DLD1 (cell line): Measurements from ENCODE around the gene SLC35B4.

Experiments used
- in situ Hi-C: cut with HindIII; loops from 2 replicates; pipeline ENCODE4 v1.10.0; 2017; ENCODE audit warnings: low sequenced_read_pairs

SLC35B4 gene

DNA sequence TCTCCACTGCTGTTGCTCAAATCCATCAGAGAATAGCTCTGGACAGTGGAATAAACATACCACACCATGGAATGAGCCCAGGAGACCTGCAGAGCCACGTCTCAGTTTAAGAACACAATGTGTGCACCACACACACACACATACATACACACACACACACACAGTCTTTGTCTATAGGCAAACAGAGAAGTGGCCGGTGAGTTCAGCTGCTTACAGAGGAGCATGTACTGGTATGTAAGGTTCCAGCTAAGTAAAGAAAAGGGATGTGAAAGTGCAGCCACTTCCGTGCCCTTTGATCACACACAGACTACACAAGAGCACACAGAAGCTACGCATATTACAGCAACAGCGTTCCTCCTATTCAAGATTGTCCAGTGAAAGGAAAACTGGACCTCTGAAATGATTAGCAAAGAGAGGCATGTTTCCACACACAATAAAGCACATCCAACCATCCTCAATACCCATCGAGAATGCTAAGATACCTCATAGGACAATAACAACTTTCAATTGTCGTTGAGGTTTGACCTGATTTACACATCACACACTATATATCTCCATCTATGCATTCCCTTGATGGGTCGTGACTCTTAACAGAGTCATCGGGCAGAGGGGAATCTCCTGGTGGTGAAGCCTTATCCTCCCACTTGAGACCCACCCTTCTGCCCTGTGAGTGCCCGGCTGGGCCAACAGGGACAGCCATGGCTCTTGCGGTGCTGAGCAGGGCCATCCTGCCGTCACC lies 23.6 kb downstream of the SLC35B4 start:
- in situ Hi-C loops = no loop called here

DNA sequence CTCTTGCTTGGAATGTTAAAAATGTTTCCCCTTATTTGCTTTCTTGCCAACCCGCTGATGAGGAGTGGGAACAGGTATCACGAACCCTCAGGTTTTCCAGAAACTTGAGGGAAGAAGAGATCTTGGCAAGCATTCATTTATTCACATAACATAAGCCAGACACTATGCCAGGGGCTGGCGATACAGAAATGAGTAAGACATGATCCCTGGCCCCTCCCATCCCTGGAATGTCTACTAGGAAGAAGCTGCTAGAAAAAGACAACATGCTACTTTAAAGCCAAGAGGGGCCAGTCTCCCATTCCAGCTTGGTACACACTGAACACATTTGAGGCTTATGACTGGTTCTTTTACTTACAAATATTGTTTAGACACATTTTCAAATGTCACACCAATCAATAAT lies 26.4 kb downstream of the SLC35B4 start:
- in situ Hi-C loops = no loop called here

DNA sequence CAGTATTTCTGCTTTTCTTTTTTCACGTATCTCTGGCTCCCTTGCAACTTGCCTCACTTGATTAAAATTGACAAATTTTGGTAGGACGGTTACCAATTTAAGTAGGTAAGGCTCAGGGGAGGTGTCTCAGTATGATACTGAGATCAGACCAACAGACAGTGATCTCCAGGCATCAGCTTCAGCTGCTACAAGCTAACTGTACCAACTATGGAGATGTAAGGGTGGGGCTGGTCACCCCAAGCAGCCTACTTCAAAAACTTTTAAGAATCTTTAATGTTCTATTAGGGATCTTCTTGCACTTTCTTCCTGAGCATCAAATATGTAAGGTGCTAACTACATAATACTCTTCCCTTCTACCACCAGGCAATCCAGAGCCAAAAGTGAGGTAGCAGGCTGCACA lies 26.9 kb downstream of the SLC35B4 start:
- in situ Hi-C loops = no loop called here

DNA sequence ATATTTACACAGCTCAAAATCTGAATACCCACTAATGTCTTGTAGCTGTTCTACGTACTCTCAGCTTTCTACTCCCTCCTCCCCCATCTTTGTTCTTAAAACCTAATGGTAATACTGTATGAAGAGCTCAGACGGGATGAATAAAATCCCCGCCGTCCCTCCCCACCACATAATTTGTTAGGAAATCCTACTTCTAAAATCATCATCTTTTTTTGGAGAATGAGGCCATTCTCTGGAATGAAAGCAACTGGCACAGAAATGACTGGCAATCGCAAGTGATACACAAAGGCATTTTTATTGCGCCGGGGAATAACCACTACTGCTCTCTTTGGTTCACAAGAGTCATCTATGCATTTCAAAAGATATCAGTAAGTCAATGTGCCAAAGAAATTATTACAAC lies 27.3 kb downstream of the SLC35B4 start:
- in situ Hi-C loops = no loop called here

DNA sequence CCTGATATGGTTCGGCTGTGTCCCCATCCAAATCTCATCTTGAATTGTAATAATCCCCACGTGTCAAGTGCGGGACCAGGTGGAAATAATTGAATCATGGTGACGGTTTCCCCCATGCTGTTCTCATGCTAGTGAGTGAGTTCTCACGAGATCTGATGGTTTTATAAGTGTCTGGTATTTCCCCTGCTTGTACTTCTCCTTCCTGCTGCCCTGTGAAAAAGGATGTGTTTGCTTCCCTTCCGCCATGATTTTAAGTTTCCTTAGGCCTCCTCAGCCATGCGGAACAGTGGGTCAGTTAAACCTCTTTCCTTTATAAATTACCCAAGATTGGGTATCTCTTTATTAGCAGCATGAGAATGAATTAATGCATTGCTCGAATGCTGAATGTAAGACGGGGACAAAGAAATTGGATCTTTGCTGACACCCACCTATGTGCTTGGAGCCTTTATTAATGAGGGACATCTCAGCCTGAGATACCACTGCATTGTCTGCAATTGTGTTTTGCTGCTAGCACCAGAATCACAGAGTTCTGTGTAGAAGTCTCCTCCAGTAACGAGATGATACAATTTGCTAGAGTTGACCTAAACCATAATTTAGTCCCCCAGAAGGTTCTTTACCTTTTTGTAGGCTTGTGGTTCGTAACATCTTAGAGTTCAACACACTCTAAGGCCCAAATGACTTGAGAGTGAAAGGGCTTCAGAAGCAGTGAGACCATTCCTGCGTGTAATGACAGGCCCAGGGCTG lies 28.6 kb downstream of the SLC35B4 start:
- in situ Hi-C loops = no loop called here

DNA sequence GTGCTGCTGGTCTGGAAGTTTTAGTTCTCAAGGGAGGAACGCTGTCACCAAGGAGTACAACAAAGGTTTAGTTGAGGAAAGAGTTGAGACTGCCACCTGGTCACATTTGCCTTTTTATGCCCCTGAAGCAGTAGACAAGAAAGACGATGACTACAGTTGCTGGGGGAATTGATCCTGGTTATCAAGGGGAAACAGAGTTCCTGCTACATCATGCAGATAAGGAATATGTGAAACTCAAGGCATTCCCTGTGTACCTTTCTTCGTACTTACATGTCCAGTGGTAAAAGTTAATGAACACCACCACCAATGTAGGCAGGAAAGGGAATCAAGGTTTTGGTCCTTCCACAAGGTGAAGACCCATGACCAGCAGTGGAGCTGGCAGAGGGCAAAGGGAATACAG lies 31.8 kb downstream of the SLC35B4 start:
- in situ Hi-C loops = no loop called here

DNA sequence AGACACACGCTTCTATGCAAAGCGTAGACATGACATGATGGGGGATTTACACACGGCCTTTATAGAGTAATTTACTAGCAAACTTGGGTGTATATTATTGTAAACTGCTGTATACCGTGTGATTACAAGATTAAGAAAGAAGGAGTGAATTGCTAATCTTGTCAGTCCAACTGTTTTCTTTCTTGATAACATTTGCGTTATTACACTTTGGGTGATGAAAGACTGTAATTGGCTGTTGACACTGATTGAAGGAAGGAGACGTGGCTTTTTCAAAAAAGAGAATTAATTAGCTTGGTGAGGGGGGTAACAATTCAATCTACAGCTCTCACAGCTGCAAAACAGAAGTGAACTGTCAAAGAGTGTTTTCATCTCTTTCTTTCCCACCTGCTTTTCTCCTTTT lies 32.7 kb downstream of the SLC35B4 start:
- in situ Hi-C loops = no loop called here

DNA sequence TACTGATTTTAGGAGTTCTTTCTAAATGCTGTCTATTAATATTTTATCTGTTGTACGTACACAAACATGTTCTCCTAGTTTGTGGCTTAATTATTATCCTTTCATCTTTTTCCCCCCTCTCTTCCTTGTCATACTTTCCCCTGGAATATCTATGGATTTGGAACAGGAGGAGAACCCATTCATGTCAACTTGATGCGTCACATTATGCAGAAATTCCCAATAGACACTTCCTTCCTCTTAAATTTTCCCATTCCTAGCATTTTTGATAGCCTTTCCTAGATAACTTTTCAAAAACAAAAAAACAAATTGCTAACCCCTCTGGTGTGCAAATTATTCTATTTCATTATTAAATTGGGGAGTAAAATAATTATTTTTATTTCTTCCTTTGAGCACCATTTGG lies 36.2 kb downstream of the SLC35B4 start:
- in situ Hi-C loops = no loop called here

DNA sequence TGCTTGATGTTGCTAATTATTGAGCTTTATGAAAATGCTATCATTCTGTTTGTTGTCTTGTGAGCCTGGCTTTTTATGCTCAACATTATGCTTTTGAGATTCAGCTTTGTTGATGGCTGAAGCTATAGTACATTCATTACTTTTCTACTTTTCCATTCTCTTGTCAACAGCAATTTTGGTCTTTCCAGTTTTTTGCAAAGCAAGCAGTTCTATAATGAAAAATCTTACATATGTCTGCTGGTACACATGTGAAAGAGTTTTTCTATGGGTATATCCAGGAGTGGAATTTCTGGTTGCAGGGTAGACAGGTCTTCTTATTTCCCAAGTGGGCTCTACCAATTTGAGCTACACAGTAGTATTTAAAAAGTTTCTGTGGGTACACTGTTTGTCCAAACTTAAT lies 36.8 kb downstream of the SLC35B4 start:
- in situ Hi-C loops = no loop called here

DNA sequence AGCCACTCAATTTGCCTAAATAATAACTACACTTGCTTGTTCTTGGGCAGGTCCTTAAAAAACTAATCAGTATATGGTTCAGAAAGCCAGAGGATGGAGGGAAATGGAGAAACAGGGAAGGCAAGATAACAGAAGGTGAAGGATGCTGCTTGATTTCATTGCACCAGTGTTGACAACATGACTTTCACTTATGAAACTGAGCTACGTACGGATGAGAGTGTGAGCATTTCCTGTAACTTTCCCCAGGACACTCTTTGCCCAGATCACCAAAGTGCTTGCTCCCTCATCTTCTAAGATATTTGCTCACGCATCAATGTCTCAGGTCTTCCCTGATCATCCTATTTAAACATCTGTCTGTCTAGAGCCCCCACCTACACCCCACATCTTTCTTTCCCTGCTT lies 37.4 kb downstream of the SLC35B4 start:
- in situ Hi-C loops = no loop called here

DNA sequence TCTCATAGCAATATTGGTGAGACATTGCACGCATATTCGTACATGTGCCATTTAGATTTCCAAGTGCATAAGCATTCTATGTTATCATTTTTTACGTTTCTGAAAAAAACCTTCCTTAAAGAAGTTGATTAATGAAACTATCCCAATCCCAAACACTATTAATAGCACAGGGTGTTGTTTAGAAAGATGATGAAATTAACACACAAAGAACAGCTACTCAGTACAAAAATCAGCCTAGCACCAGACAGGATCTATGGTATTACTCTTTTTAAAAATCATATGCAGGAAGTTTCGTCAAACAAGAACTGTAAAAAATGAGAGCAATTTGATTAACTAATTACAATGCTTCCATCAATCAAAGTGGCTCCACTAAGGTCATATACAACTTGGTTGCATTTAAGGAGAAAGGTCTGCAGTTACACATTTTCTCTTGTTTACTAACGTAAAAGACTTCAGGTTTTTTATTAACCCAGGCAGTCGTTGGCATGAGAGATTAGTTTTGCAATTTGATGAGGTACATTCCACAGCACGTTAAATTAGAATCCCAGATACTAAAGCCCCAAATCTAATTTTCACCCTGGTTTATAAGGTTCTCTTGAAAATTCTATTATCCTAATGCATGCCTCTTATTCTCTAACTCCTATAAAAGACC lies 38.1 kb downstream of the SLC35B4 start:
- in situ Hi-C loops = no loop called here

DNA sequence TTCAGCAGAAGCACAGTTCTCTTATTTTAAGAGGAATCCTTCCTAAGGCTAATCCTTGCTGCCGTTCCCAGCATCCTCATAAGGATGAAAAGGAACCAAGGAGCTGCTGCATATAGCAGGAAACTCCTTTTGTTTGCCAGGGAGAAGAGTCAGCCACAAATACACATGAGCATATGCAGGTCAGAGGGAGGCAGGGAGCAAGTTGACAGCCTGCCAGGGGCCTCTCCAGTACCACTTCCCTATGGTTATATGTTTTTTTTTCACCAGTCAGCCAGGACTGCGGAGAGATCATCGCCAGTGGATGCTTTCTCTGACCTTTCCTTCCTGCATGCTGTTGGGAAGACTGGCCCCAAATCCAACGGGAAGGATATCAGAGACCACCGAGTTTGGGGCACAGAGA lies 39.8 kb downstream of the SLC35B4 start:
- in situ Hi-C loops = no loop called here

DNA sequence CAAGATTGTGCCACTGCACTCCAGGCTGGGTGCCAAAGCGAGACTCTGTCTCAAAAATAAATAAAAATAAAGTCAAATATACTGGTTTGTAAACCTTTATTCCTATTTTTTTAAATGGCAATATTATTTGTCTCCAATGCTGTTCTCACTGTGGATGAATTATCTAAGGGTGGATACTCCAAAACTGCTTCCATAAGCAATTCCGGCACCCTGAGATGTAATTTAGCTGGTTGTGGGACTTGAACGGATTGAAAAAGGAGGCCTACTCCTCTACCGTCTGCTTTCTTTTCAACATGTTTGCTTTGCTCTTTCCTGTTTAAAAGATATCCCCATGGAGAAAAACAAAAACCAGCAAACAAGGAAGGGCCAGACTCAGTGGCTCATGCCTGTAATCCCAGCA lies 54.4 kb downstream of the SLC35B4 start:
- in situ Hi-C loops = no loop called here

DNA sequence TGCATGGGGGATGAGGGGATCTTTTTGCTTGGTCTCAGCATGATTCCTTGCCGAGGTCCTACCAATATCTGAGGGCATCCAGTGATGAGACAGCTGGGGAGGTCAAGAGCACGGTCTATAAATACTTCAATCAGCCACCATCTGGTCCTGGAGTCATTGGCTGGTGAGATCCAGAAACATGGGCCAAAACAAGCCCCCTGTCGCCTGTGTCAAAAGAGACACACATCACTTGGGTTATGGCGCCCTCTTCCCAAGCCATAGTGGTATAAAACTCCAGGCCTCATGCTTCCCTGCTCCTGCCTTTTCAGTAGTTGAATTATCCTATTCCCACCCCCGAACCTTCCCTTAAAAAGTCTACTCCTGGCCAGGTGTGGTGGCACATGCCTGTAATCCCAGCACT lies 60.9 kb downstream of the SLC35B4 start:
- in situ Hi-C loops = no loop called here

DNA sequence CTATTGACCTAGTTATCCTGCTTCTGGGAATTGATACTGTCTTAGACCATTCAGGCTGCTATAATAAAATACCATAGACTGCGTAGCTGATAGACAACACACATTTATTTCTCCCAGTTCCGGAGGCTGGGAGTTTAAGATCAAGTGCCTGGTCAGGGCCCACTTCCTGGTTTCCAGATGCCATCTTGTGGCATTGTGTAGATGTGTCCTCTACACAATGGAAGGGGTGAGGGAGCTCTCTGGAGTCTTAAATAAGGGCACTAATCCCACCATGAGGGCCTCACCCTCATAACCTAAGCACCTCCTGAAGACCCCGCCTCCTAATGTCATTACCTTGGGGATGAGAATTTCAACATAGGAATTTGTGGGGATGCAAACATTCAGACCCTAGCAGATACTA lies 62.4 kb downstream of the SLC35B4 start:
- in situ Hi-C loops = no loop called here

DNA sequence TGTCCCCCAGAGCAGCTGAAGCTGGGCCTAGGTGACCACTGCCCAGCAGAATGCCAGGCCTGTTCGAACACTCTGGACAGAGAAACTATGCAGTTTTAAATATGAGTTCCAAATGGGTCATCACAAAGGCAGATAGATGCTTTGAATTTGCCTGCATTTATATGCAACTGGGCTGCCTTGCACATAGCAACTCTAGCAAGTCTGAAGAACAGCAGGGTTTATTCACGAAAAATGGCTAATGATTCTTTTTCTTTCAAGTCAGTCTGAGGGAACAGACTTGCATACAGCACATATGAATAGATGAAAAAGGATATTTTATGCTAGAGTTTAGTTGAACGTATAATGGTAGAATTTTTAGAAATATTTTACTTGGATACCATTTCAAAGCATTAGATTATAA lies 68.5 kb downstream of the SLC35B4 start:
- in situ Hi-C loops = no loop called here

DNA sequence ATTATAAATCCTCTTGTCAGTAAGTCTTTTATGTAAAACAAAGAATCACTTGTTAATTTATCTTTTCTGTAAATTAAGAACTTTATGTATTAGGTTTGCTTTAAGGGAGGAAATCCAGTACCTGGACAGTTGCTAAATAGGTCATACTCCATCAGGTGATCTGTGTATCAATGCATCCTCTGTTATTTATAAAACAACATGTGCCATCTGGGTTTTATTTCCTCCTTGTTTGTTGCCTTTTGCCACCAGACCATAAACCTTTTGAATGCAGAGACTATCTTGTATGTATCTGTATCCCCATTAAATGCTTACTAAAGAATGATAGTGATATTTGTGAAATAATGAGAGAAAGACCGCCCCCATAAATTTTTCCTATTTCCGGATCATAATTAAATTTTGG lies 70.0 kb downstream of the SLC35B4 start:
- in situ Hi-C loops = no loop called here

DNA sequence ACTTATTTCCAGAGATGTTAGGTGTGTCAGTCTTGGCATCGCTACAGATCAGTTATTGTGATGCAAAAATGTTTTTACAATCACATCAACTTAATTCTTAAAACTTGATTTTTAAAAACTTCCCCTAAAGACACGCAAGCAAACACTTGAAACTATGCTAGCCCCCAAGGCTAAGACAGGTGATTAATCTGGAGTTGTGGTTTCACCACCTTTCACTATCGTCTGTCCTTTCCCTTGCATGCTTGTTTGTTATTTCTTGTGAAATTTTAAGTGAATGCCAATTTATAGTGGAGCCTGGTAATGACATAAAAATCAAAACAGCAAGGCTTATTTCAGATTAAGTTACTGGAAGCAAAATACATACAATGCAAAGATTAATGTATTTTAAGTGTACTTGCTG lies 70.4 kb downstream of the SLC35B4 start:
- in situ Hi-C loops = no loop called here

DNA sequence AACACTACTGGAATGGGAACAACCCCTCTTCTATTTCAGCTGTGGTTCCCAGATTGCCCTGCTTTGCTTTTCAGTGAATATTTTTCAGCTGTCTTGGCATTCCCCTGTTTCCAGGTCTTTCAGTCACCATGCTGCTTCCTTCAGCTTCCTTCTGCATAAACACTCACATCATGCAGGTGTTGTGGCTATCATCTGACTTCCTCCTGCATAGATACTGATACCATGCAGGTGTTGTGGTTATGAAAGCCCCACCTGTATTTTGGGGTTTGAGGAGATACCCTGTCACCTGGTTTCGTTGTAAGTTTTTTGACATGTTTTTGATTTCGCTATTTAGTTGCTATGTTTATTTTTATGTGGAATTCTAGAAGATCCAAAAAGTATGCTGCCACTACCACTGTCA lies 71.5 kb downstream of the SLC35B4 start:
- in situ Hi-C loops = no loop called here
